GM12878 (cell line): ENCODE results near the gene MYO7A.

ENCODE experiments used
- CHD2 ChIP-seq: IDR thresholded peaks from 2 replicates; pipeline ENCODE4 v1.6.1; 2011; ENCODE audit warnings: low read depth, low read length, improper control_type of control experiment, borderline replicate concordance
- ETV6 ChIP-seq, 2 experiments: fragments of 450-650 bp in 1 of 2; IDR thresholded peaks in 1 of 2; conservative IDR thresholded peaks in 1 of 2; 2 replicates each; pipeline ENCODE4 v1.6.1; 2014; ENCODE audit warnings: antibody characterized with exemption in 1 of 2, borderline replicate concordance in 1 of 2, low read depth in 1 of 2, mild to moderate bottlenecking in 1 of 2, moderate library complexity in 1 of 2
- FOXM1 ChIP-seq: IDR thresholded peaks from 2 replicates; pipeline ENCODE4 v1.6.1; 2012; ENCODE audit warnings: low read depth, mild to moderate bottlenecking, inconsistent platforms, low read length, moderate library complexity
- MXI1 ChIP-seq: fragments of 150-350 bp; IDR thresholded peaks from 2 replicates; pipeline ENCODE4 v1.6.1; 2011; ENCODE audit warnings: low read depth, mild to moderate bottlenecking, inconsistent platforms, low read length, improper control_type of control experiment
- POLR2A ChIP-seq: IDR thresholded peaks from 2 replicates; pipeline ENCODE4 v1.6.1; 2011; ENCODE audit warnings: low read depth, mild to moderate bottlenecking, low read length
- RCOR1 ChIP-seq: conservative IDR thresholded peaks from 2 replicates; pipeline ENCODE4 v1.6.1; 2012; ENCODE audit warnings: low read depth, low read length, improper control_type of control experiment
- SIN3A ChIP-seq: IDR thresholded peaks from 2 replicates; pipeline ENCODE4 v1.6.1; 2012; ENCODE audit warnings: low read depth, low read length, improper control_type of control experiment
- TCF7 ChIP-seq: IDR thresholded peaks from 2 replicates; pipeline ENCODE4 v1.6.1; 2014; ENCODE audit warnings: antibody characterized with exemption, borderline replicate concordance
- TF ChIP-seq, protein P1 (sequence below): IDR thresholded peaks from 2 replicates; pipeline ENCODE4 v1.6.1; 2011; ENCODE audit warnings: low read depth, mild to moderate bottlenecking, low read length, moderate library complexity, borderline replicate concordance; ENCODE audit errors: extremely low read depth
- TF ChIP-seq, protein P2 (sequence below): IDR thresholded peaks from 2 replicates; pipeline ENCODE4 v1.6.1; 2012; ENCODE audit warnings: low read depth, low read length, improper control_type of control experiment
- TF ChIP-seq, protein P3 (sequence below): IDR thresholded peaks from 2 replicates; pipeline ENCODE4 v1.6.1; 2011; ENCODE audit warnings: borderline replicate concordance, low read depth, mild to moderate bottlenecking, moderate library complexity, low read length; ENCODE audit not compliant: insufficient read depth, poor library complexity, severe bottlenecking
- TF ChIP-seq, protein P4 (sequence below), 3 experiments: IDR thresholded peaks in 2 of 3; conservative IDR thresholded peaks in 1 of 3; 2 replicates each; pipeline ENCODE4 v1.5.1; 2011; ENCODE audit warnings: low read depth in 3 of 3, low read length in 3 of 3, mild to moderate bottlenecking in 3 of 3, control low read depth in 2 of 3, moderate library complexity in 2 of 3, inconsistent platforms in 1 of 3, mixed read lengths in 1 of 3; ENCODE audit not compliant: control insufficient read depth in 2 of 3, insufficient read depth in 1 of 3; ENCODE audit errors: extremely low read depth in 1 of 3
- TF ChIP-seq, protein P5 (sequence below): fragments of 450-650 bp; IDR thresholded peaks from 2 replicates; pipeline ENCODE4 v1.6.1; 2016; ENCODE audit warnings: mild to moderate bottlenecking

DNA sequence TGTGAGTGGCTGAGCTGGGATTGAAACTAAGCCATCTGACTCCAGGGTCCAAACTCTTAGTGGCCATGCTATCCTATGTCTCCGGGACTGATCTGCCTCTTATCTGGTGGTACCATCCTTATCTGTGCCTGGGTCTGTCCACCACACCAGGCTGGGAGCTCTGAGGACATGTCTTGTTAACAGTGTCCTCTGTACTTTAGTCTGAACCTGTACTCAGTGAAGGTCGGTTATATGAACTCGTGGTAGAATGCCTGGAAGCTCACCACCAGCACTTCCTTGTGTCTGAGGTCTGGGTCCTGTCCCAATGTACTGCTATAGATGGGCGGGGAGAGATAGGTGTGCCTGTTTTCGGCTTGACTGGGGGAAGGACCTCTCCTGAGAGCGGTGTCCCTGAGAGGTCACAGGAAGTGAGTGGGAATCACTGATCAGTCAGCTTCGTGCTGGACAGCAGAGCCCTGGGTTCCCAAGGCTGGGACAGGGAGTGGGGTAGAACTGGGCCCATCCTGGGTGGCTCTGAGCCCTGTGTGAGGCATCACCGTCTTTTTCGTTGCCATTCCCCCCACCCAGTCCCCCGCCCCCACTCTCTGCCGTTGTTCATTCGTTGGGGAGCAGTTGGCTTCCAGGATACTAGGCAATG, 8.9 kb downstream of the MYO7A start:
- TF ChIP-seq SIN3A: no peak
- no peak for TF ChIP-seq ETV6 (conservative IDR thresholded peaks at IDR 0.05 in 1 of 2, IDR thresholded peaks at IDR 0.05 in 1 of 2; ENCODE audit: borderline replicate concordance in 1 of 2, low read depth in 1 of 2)
- TF ChIP-seq, protein P1, sequence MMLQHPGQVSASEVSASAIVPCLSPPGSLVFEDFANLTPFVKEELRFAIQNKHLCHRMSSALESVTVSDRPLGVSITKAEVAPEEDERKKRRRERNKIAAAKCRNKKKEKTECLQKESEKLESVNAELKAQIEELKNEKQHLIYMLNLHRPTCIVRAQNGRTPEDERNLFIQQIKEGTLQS: no peak
- TF ChIP-seq, protein P2, sequence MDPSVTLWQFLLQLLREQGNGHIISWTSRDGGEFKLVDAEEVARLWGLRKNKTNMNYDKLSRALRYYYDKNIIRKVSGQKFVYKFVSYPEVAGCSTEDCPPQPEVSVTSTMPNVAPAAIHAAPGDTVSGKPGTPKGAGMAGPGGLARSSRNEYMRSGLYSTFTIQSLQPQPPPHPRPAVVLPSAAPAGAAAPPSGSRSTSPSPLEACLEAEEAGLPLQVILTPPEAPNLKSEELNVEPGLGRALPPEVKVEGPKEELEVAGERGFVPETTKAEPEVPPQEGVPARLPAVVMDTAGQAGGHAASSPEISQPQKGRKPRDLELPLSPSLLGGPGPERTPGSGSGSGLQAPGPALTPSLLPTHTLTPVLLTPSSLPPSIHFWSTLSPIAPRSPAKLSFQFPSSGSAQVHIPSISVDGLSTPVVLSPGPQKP: no peak
- TF ChIP-seq POLR2A: no peak
- TF ChIP-seq FOXM1: no peak
- no peak for TF ChIP-seq CHD2
- TF ChIP-seq, protein P3, sequence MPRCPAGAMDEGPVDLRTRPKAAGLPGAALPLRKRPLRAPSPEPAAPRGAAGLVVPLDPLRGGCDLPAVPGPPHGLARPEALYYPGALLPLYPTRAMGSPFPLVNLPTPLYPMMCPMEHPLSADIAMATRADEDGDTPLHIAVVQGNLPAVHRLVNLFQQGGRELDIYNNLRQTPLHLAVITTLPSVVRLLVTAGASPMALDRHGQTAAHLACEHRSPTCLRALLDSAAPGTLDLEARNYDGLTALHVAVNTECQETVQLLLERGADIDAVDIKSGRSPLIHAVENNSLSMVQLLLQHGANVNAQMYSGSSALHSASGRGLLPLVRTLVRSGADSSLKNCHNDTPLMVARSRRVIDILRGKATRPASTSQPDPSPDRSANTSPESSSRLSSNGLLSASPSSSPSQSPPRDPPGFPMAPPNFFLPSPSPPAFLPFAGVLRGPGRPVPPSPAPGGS: no peak
- TF ChIP-seq RCOR1: no peak
- TF ChIP-seq, protein P4, sequence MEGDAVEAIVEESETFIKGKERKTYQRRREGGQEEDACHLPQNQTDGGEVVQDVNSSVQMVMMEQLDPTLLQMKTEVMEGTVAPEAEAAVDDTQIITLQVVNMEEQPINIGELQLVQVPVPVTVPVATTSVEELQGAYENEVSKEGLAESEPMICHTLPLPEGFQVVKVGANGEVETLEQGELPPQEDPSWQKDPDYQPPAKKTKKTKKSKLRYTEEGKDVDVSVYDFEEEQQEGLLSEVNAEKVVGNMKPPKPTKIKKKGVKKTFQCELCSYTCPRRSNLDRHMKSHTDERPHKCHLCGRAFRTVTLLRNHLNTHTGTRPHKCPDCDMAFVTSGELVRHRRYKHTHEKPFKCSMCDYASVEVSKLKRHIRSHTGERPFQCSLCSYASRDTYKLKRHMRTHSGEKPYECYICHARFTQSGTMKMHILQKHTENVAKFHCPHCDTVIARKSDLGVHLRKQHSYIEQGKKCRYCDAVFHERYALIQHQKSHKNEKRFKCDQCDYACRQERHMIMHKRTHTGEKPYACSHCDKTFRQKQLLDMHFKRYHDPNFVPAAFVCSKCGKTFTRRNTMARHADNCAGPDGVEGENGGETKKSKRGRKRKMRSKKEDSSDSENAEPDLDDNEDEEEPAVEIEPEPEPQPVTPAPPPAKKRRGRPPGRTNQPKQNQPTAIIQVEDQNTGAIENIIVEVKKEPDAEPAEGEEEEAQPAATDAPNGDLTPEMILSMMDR (IDR thresholded peaks at IDR 0.05 in 2 of 3, conservative IDR thresholded peaks at IDR 0.05 in 1 of 3; ENCODE audit: control insufficient read depth in 2 of 3, extremely low read depth in 1 of 3, insufficient read depth in 1 of 3, low read depth in 3 of 3, low read length in 3 of 3): no peak
- TF ChIP-seq TCF7: no peak
- TF ChIP-seq, protein P5, sequence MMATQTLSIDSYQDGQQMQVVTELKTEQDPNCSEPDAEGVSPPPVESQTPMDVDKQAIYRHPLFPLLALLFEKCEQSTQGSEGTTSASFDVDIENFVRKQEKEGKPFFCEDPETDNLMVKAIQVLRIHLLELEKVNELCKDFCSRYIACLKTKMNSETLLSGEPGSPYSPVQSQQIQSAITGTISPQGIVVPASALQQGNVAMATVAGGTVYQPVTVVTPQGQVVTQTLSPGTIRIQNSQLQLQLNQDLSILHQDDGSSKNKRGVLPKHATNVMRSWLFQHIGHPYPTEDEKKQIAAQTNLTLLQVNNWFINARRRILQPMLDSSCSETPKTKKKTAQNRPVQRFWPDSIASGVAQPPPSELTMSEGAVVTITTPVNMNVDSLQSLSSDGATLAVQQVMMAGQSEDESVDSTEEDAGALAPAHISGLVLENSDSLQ: no peak
- no peak for TF ChIP-seq MXI1
